Esophagus squamous epithelium (tissue), 4 donors: ENCODE measurements around the gene DENND4A.

Experiments
- CTCF ChIP-seq, 6 experiments: fragments of 450-650 bp in 4 of 6; fragments of 200-600 bp in 2 of 6; sonication (generic) in 2 of 6; IDR thresholded peaks; one replicate each; pipeline ENCODE4 v1.5.1; 2016 to 2019; ENCODE audit warnings: antibody characterized with exemption in 6 of 6, mild to moderate bottlenecking in 4 of 6, moderate library complexity in 4 of 6
- POLR2A ChIP-seq, 4 donors: fragments of 450-650 bp; IDR thresholded peaks; one replicate each; pipeline ENCODE4 v1.6.1; 2017; ENCODE audit warnings: antibody characterized with exemption in 4 of 4, mild to moderate bottlenecking in 4 of 4, moderate library complexity in 3 of 4

- TF ChIP-seq POLR2A (IDR thresholded peaks at IDR 0.05) = no peak
- no peak for TF ChIP-seq CTCF (IDR thresholded peaks at IDR 0.05)
Observed at GRCh38 chr15:65634356-65634755, 157.7 kb downstream of the DENND4A start.
